Rectal smooth muscle tissue (tissue), 1 donor: ENCODE results near the gene GPR161.
"Not testable (repeated sequence)": the region's sequence is repeated elsewhere in the genome, so short reads cannot be mapped to it uniquely, and the experiment has no call there.

Experiments used
- H3K27ac ChIP-seq: one replicate; pipeline ENCODE4 v1.7.0; 2013; ENCODE audit warnings: low read depth, low read length, inconsistent platforms
- H3K27me3 ChIP-seq: one replicate; pipeline ENCODE4 v1.7.0; 2013; ENCODE audit warnings: low read length; ENCODE audit not compliant: control insufficient read depth, insufficient read depth
- H3K36me3 ChIP-seq: one replicate; pipeline ENCODE4 v1.7.0; 2013; ENCODE audit warnings: low read length; ENCODE audit not compliant: control insufficient read depth, insufficient read depth
- H3K4me1 ChIP-seq: one replicate; pipeline ENCODE4 v1.7.0; 2013; ENCODE audit warnings: low read length; ENCODE audit not compliant: control insufficient read depth, insufficient read depth
- H3K4me3 ChIP-seq: one replicate; pipeline ENCODE4 v1.7.0; 2013; ENCODE audit warnings: low read length
- H3K9ac ChIP-seq: one replicate; pipeline ENCODE4 v1.7.0; 2013; ENCODE audit warnings: low read length

GPR161 gene

GRCh38 chr1:168136709-168137514 is at the start of gene GPR161:
TSS of gene GPR161 (minus strand) at chr1:168136930. CDS start at chr1:168104850, 32,080 bp downstream.
- Histone ChIP-seq H3K4me1 (peaks cover 3% of the 10 kb centered on the region), H3K27me3 (no peaks in the 10 kb centered on the region), H3K9ac (peak within 1 kb of the TSS; percentile 81), H3K36me3 (no peaks in the 10 kb centered on the region), H3K27ac (peak within 1 kb of the TSS; percentile 91), H3K4me3 (peak within 1 kb of the TSS; percentile 82)

GRCh38 chr1:168181063-168181720 is 44.5 kb upstream of the GPR161 start:
- not testable (repeated sequence) for H3K36me3 ChIP-seq, H3K27ac ChIP-seq, H3K4me3 ChIP-seq, H3K27me3 ChIP-seq, H3K4me1 ChIP-seq, H3K9ac ChIP-seq

GRCh38 chr1:168180148-168180524 is 43.4 kb upstream of the GPR161 start:
- H3K27ac ChIP-seq = no peak overlapping the region
- H3K27me3 ChIP-seq = no peaks in the 10 kb centered on the region
- peak overlapping the region; percentile 96 for H3K4me3 ChIP-seq
- peaks cover 5% of the 10 kb centered on the region for H3K4me1 ChIP-seq
- no peaks in the 10 kb centered on the region for H3K36me3 ChIP-seq
- no peak overlapping the region for H3K9ac ChIP-seq

GRCh38 chr1:168179438-168180147 is 42.9 kb upstream of the GPR161 start:
- H3K27ac ChIP-seq = peak overlapping the region; percentile 91

GRCh38 chr1:168178638-168179437 is 42.1 kb upstream of the GPR161 start, which contains the start of gene TIPRL:
TSS of gene TIPRL (plus strand) at chr1:168178962. CDS start at chr1:168179078, 116 bp downstream.
- no peaks in the 10 kb centered on the region for H3K27me3 ChIP-seq
- peak within 1 kb of the TSS; percentile 89 for H3K9ac ChIP-seq
- peaks cover 5% of the 10 kb centered on the region for H3K4me1 ChIP-seq
- peak within 1 kb of the TSS; percentile 96 for H3K4me3 ChIP-seq
- no peaks in the 10 kb centered on the region for H3K36me3 ChIP-seq
- H3K27ac ChIP-seq = peak within 1 kb of the TSS; percentile 91

More at GRCh38 chr1:168179438-168180147, 42.9 kb upstream of the GPR161 start:
- Histone ChIP-seq H3K36me3 (no peaks in the 10 kb centered on the region), H3K4me3 (peak overlapping the region; percentile 96), H3K27me3 (no peaks in the 10 kb centered on the region), H3K4me1 (peaks cover 5% of the 10 kb centered on the region), H3K9ac (peak overlapping the region; percentile 89)

GRCh38 chr1:168178227-168178637 is 41.5 kb upstream of the GPR161 start:
- Histone ChIP-seq H3K9ac (no peak overlapping the region), H3K27ac (peak overlapping the region; percentile 90), H3K4me1 (peaks cover 5% of the 10 kb centered on the region), H3K4me3 (peak overlapping the region; percentile 55), H3K36me3 (no peaks in the 10 kb centered on the region), H3K27me3 (no peaks in the 10 kb centered on the region)

- Histone ChIP-seq H3K27ac (no peak overlapping the region), H3K4me3 (no peak overlapping the region), H3K4me1 (peaks cover 2% of the 10 kb centered on the region), H3K27me3 (no peaks in the 10 kb centered on the region), H3K9ac (no peak overlapping the region), H3K36me3 (no peaks in the 10 kb centered on the region)
These were observed 35.7 kb upstream of the GPR161 start for GRCh38 chr1:168172250-168172915.

- Histone ChIP-seq H3K4me1 (peaks cover 2% of the 10 kb centered on the region), H3K9ac (no peak overlapping the region), H3K27ac (no peak overlapping the region), H3K36me3 (no peaks in the 10 kb centered on the region), H3K27me3 (no peaks in the 10 kb centered on the region), H3K4me3 (no peak overlapping the region)
These were observed 34.1 kb upstream of the GPR161 start for GRCh38 chr1:168170564-168171508.

GRCh38 chr1:168167806-168168205 is 31.1 kb upstream of the GPR161 start:
- Histone ChIP-seq H3K27me3 (no peaks in the 10 kb centered on the region), H3K27ac (peak overlapping the region; percentile 44), H3K4me3 (no peak overlapping the region), H3K4me1 (peaks cover 2% of the 10 kb centered on the region), H3K9ac (no peak overlapping the region), H3K36me3 (no peaks in the 10 kb centered on the region)

- H3K9ac ChIP-seq = no peak overlapping the region
- H3K27me3 ChIP-seq = no peaks in the 10 kb centered on the region
- no peak overlapping the region for H3K27ac ChIP-seq
- H3K4me3 ChIP-seq = no peak overlapping the region
- peaks cover 2% of the 10 kb centered on the region for H3K4me1 ChIP-seq
- H3K36me3 ChIP-seq = no peaks in the 10 kb centered on the region
These were observed 28.0 kb upstream of the GPR161 start for GRCh38 chr1:168164771-168165170.

GRCh38 chr1:168163670-168164069 is 26.9 kb upstream of the GPR161 start:
- Histone ChIP-seq H3K4me3 (no peak overlapping the region), H3K27me3 (no peaks in the 10 kb centered on the region), H3K9ac (no peak overlapping the region), H3K27ac (no peak overlapping the region), H3K4me1 (peaks cover 2% of the 10 kb centered on the region), H3K36me3 (no peaks in the 10 kb centered on the region)
